ENCODE results near the gene GHRL. TPM values are rescaled to one million over a fixed set of nuclear protein-coding genes. Genes with fewer than 3 reads are reported as not detected.

Gene GHRL
- total RNA-seq, 2 experiments from 2014 or later: 0.22 TPM; not detected in 1

DNA sequence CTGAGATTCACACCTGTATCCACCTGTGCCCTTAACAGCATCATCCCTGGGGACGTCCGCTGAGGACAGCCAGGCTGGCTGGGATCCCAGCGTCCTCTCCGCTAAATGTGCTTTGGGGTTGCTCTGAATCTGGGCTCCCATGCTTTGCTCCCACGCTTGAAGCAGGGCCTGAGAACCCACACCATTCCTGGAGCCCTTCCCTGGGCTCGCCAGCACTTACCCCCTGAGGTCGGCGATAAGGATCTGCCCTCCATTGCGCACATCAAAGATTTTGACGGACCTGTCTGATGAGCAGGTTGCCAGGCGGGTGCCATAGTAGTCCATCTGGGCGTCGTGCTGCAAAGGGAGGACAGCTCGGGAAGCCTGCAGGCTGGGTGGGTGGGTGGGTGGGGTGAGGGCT, 22.4 kb upstream of the GHRL start:
- POLR2A ChIA-PET: interaction anchor here (1.9 kb wide), 1 partner anchor 12 kb away, joined by 6 read pairs; no protein-coding TSS in a partner anchor
- Mint-ChIP-seq H3K4me3 (no peak overlapping the region), H3K27me3 (no peaks in the 10 kb centered on the region), H3K36me3 (ENCODE audit: low read depth) (peaks cover 32% of the 10 kb centered on the region), H3K4me1 (ENCODE audit: low read depth) (peaks cover 20% of the 10 kb centered on the region), H3K27ac (no peak overlapping the region), H3K9me3 (no peaks in the 10 kb centered on the region)
- DNase-seq (no peak), ATAC-seq (no peak)
- intact Hi-C loops (cut with micrococcal nuclease): no loop called here
- CTCF ChIA-PET: no interaction called here
- TF ChIP-seq, protein P1, sequence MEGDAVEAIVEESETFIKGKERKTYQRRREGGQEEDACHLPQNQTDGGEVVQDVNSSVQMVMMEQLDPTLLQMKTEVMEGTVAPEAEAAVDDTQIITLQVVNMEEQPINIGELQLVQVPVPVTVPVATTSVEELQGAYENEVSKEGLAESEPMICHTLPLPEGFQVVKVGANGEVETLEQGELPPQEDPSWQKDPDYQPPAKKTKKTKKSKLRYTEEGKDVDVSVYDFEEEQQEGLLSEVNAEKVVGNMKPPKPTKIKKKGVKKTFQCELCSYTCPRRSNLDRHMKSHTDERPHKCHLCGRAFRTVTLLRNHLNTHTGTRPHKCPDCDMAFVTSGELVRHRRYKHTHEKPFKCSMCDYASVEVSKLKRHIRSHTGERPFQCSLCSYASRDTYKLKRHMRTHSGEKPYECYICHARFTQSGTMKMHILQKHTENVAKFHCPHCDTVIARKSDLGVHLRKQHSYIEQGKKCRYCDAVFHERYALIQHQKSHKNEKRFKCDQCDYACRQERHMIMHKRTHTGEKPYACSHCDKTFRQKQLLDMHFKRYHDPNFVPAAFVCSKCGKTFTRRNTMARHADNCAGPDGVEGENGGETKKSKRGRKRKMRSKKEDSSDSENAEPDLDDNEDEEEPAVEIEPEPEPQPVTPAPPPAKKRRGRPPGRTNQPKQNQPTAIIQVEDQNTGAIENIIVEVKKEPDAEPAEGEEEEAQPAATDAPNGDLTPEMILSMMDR (IDR thresholded peaks at IDR 0.05): no peak

- no peaks in the 10 kb centered on the region for H3K27me3 Mint-ChIP-seq
- ATAC-seq (no peak), DNase-seq (no peak)
- peaks cover 37% of the 10 kb centered on the region for H3K36me3 Mint-ChIP-seq (ENCODE audit: low read depth)
- intact Hi-C loops (cut with micrococcal nuclease): no loop called here
- CTCF ChIA-PET: interaction anchor here (1.5 kb wide), 1 partner anchor 49 kb away, joined by 4 read pairs; no protein-coding TSS in a partner anchor
- no peak overlapping the region for H3K4me3 Mint-ChIP-seq
- no peak overlapping the region for H3K27ac Mint-ChIP-seq
- no peaks in the 10 kb centered on the region for H3K9me3 Mint-ChIP-seq
- H3K4me1 Mint-ChIP-seq (ENCODE audit: low read depth): peaks cover 6% of the 10 kb centered on the region
- POLR2A ChIA-PET: interaction anchor here (1.0 to 1.2 kb wide), 3 partner anchors 8 to 20 kb away, joined by 3 to 4 read pairs (median 3); partner anchors contain the start of gene SEC13
- TF ChIP-seq, protein P1 (IDR thresholded peaks at IDR 0.05): no peak
These were observed 20.1 kb upstream of the GHRL start for GRCh38 chr3:10312861-10313260.

DNA sequence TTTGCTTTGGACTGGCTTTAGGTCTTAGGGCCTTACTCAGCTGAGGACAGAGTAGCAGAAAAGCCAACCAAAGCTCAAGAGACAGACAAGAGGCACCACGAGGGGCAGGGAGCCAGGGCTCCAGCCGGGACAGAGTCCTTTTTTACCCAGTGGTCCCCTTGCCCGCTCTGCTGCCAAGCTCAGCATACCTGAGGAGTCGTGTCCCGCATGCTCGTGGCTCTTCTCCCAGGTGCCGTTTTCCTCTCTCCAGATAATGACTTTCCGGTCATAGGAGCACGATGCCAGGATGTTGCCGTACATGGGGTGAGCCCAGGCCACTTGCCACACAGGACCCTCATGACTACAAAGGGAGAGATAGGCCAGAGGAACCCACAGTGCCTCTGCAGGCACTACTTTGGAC, 19.6 kb upstream of the GHRL start:
- H3K4me3 Mint-ChIP-seq: no peak overlapping the region
- intact Hi-C loops (cut with micrococcal nuclease): no loop called here
- no peak overlapping the region for H3K27ac Mint-ChIP-seq
- H3K4me1 Mint-ChIP-seq (ENCODE audit: low read depth): peaks cover 6% of the 10 kb centered on the region
- ChIA-PET POLR2A (interaction anchor here (0.6 to 1.5 kb wide), 4 partner anchors 8 to 47 kb away, joined by 3 to 5 read pairs (median 4); partner anchors contain the start of gene SEC13), CTCF (interaction anchor here (1.5 kb wide), 1 partner anchor 49 kb away, joined by 4 read pairs; no protein-coding TSS in a partner anchor)
- TF ChIP-seq, protein P1 (IDR thresholded peaks at IDR 0.05): no peak
- no peaks in the 10 kb centered on the region for H3K27me3 Mint-ChIP-seq
- no peak for ATAC-seq
- DNase-seq: no peak
- H3K9me3 Mint-ChIP-seq: no peaks in the 10 kb centered on the region
- peaks cover 41% of the 10 kb centered on the region for H3K36me3 Mint-ChIP-seq (ENCODE audit: low read depth)

GRCh38 chr3:10311710-10312109, 19.0 kb upstream of the GHRL start:
- peaks cover 6% of the 10 kb centered on the region for H3K4me1 Mint-ChIP-seq (ENCODE audit: low read depth)
- no peaks in the 10 kb centered on the region for H3K27me3 Mint-ChIP-seq
- ChIA-PET POLR2A (interaction anchor here (0.6 to 1.5 kb wide), 4 partner anchors 8 to 47 kb away, joined by 3 to 5 read pairs (median 4); partner anchors contain the start of gene SEC13), CTCF (no interaction called here)
- no peaks in the 10 kb centered on the region for H3K9me3 Mint-ChIP-seq
- H3K27ac Mint-ChIP-seq: peak overlapping the region; percentile 25
- intact Hi-C loops (cut with micrococcal nuclease): no loop called here
- ATAC-seq (no peak), DNase-seq (no peak)
- TF ChIP-seq, protein P1 (IDR thresholded peaks at IDR 0.05): no peak
- peaks cover 42% of the 10 kb centered on the region for H3K36me3 Mint-ChIP-seq (ENCODE audit: low read depth)
- H3K4me3 Mint-ChIP-seq: no peak overlapping the region

DNA sequence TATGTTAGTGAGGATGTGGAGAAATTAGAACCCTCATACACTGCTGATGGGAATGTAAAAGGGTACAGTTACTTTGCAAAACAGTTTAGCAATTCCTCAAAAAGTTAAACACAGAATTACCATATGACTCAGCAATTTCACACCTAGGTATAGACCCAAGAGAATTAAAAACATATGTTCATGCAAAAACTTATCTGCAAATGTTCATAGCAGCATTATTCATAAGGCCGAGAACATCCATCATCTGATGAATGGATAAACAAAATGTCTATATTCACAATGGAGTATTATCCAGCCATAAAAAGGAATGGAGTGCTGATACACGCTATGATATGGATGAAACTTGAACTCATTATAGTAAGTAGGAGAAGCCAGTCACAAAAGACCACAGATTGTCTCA, 17.8 kb upstream of the GHRL start:
- peaks cover 6% of the 10 kb centered on the region for H3K4me1 Mint-ChIP-seq (ENCODE audit: low read depth)
- H3K27me3 Mint-ChIP-seq: no peaks in the 10 kb centered on the region
- no peak for DNase-seq
- intact Hi-C loops (cut with micrococcal nuclease): no loop called here
- H3K36me3 Mint-ChIP-seq (ENCODE audit: low read depth): peaks cover 50% of the 10 kb centered on the region
- H3K4me3 Mint-ChIP-seq: no peak overlapping the region
- H3K27ac Mint-ChIP-seq: peak overlapping the region; percentile 62
- H3K9me3 Mint-ChIP-seq: no peaks in the 10 kb centered on the region
- CTCF ChIA-PET: no interaction called here
- POLR2A ChIA-PET: no interaction called here
- ATAC-seq: no peak
- TF ChIP-seq, protein P1 (IDR thresholded peaks at IDR 0.05): no peak
